RPMI7951 (cell line): ENCODE data around the gene NPC1. TPM values are rescaled to one million over a fixed set of nuclear protein-coding genes. Genes with fewer than 3 reads are reported as not detected.
"Not testable (repeated sequence)": the region's sequence is repeated elsewhere in the genome, so short reads cannot be mapped to it uniquely, and the experiment has no call there.

Experiments
- DNase-seq: peaks from one replicate; pipeline ENCODE4 v3.0.0-alpha.2; 2012; ENCODE audit warnings: low read depth
- total RNA-seq: library from RNA; depleted of rRNA; stranded (reverse); fragments of >200 nt; shearing (Covaris generic); gene quantifications from 2 replicates; pipeline ENCODE4 v1.2.3, GENCODE V29; 2014

NPC1 gene
- total RNA-seq, 1 experiment from 2014 or later: 17.9 TPM

- DNase-seq: peak; percentile 49
These were observed 62.7 kb downstream of the NPC1 start for GRCh38 chr18:23523429-23524212.

GRCh38 chr18:23521907-23522306 is 64.4 kb downstream of the NPC1 start:
- DNase-seq: no peak

- DNase-seq: no peak
These were observed 65.0 kb downstream of the NPC1 start for GRCh38 chr18:23521271-23521670.

GRCh38 chr18:23519734-23520133 is 66.6 kb downstream of the NPC1 start:
- DNase-seq: no peak

GRCh38 chr18:23515911-23516546 is 70.3 kb downstream of the NPC1 start:
- peak; percentile 64 for DNase-seq

- no peak for DNase-seq
These were observed 73.7 kb downstream of the NPC1 start for GRCh38 chr18:23512641-23513040.

GRCh38 chr18:23512216-23512615 is 74.1 kb downstream of the NPC1 start:
- not testable (repeated sequence) for DNase-seq

- not testable (repeated sequence) for DNase-seq
These were observed 75.4 kb downstream of the NPC1 start for GRCh38 chr18:23510923-23511322.

GRCh38 chr18:23506393-23506792 is 79.9 kb downstream of the NPC1 start:
- no peak for DNase-seq

- DNase-seq: no peak
These were observed 81.6 kb downstream of the NPC1 start for GRCh38 chr18:23504720-23505119.

GRCh38 chr18:23503963-23504344 is 82.4 kb downstream of the NPC1 start:
- DNase-seq: no peak

GRCh38 chr18:23503038-23503962 is 83.0 kb downstream of the NPC1 start, which contains the start of gene RMC1:
Gene RMC1, plus strand, starts transcription at chr18:23503511. Its CDS starts 108 bp downstream, at chr18:23503619.
- peak; percentile 88 for DNase-seq

- no peak for DNase-seq
These were observed 83.7 kb downstream of the NPC1 start for GRCh38 chr18:23502516-23503037.

GRCh38 chr18:23501626-23502025 is 84.7 kb downstream of the NPC1 start:
- no peak for DNase-seq

GRCh38 chr18:23499291-23499781 is 87.0 kb downstream of the NPC1 start:
- no peak for DNase-seq

- DNase-seq: peak; percentile 66
These were observed 87.4 kb downstream of the NPC1 start for GRCh38 chr18:23498877-23499276.

GRCh38 chr18:23498117-23498516 is 88.2 kb downstream of the NPC1 start:
- no peak for DNase-seq

GRCh38 chr18:23495723-23496440 is 90.4 kb downstream of the NPC1 start:
- DNase-seq: no peak

- DNase-seq: no peak
These were observed 91.3 kb downstream of the NPC1 start for GRCh38 chr18:23494992-23495391.

- no peak for DNase-seq
These were observed 92.7 kb downstream of the NPC1 start for GRCh38 chr18:23493654-23494053.

- DNase-seq: not testable (repeated sequence)
These were observed 96.7 kb downstream of the NPC1 start for GRCh38 chr18:23489586-23489985.
